ENCODE results near the gene GATA3.

GRCh38 chr10:8063128-8063908, 8.8 kb downstream of the GATA3 start:
- TF ChIP-seq, protein P1, sequence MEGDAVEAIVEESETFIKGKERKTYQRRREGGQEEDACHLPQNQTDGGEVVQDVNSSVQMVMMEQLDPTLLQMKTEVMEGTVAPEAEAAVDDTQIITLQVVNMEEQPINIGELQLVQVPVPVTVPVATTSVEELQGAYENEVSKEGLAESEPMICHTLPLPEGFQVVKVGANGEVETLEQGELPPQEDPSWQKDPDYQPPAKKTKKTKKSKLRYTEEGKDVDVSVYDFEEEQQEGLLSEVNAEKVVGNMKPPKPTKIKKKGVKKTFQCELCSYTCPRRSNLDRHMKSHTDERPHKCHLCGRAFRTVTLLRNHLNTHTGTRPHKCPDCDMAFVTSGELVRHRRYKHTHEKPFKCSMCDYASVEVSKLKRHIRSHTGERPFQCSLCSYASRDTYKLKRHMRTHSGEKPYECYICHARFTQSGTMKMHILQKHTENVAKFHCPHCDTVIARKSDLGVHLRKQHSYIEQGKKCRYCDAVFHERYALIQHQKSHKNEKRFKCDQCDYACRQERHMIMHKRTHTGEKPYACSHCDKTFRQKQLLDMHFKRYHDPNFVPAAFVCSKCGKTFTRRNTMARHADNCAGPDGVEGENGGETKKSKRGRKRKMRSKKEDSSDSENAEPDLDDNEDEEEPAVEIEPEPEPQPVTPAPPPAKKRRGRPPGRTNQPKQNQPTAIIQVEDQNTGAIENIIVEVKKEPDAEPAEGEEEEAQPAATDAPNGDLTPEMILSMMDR (IDR thresholded peaks at IDR 0.05; ENCODE audit: low read length), result no peak
- TF ChIP-seq EZH2 (optimal IDR thresholded peaks at IDR 0.05; ENCODE audit: low read depth, low read length), result no peak

Data from MM.1S (cell line).